GM12878 (cell line): ENCODE data around the gene FGF1. TPM values are rescaled to one million over a fixed set of nuclear protein-coding genes. Genes with fewer than 3 reads are reported as not detected.

Experiments used
- ATAC-seq: fragments of 200-7000 bp; cut with Tn5 transposase; 3 replicates; pipeline ENCODE4 v1.9.1; 2020; ENCODE audit warnings: mild to moderate bottlenecking, moderate library complexity
- BruUV-seq: library from RNA; stranded (reverse); fragments of 400-500 nt; replicated peaks from 2 replicates; lab custom pipeline; 2021; lab: Mats Ljungman, UMichigan
- CTCF ChIA-PET: fragments of 300-600 bp; sonication (Branson Sonifier 250); formaldehyde crosslinking; extraction: SDS; loops from one replicate; lab custom pipeline; 2021; ENCODE audit warnings: inconsistent platforms; lab: Yijun Ruan, JAX
- POLR2A ChIA-PET: fragments of 350-600 bp; formaldehyde crosslinking; extraction: SDS; loops from one replicate; lab custom pipeline; 2021; ENCODE audit warnings: inconsistent platforms; lab: Charles Lee
- RAD21 ChIA-PET: fragments of 300-600 bp; sonication (Branson Sonifier 250); formaldehyde crosslinking; loops from one replicate; lab custom pipeline; 2023; ENCODE audit warnings: antibody characterized with exemption; ENCODE audit not compliant: unreplicated experiment; lab: Charles Lee
- SMC1A ChIA-PET: fragments of 300-600 bp; sonication (Branson Sonifier 250); formaldehyde crosslinking; loops from one replicate; lab custom pipeline; 2023; ENCODE audit not compliant: unreplicated experiment, uncharacterized antibody; lab: Charles Lee
- DNase-seq: peaks from one replicate; pipeline ENCODE4 v3.0.0-alpha.2; 2011; ENCODE audit warnings: low read depth, low spot score
- FAIRE-seq: peaks from 3 replicates; lab custom pipeline; 2011; peaks lifted over from hg19 to GRCh38; lab: Jason Lieb, UNC
- H2AFZ ChIP-seq: 2 replicates; pipeline ENCODE4 v1.6.0; 2011; ENCODE audit warnings: low read depth, low read length, control low read depth; ENCODE audit not compliant: control insufficient read depth
- H3K27ac ChIP-seq: 2 replicates; pipeline ENCODE4 v1.5.1; 2011; ENCODE audit warnings: control low read depth; ENCODE audit not compliant: control insufficient read depth, insufficient read depth
- H3K27me3 ChIP-seq, 2 experiments: replicated peaks in 1 of 2; 2 replicates each; pipeline versions ENCODE4 v1.6.0 to v1.6.1; 2011; ENCODE audit warnings: low read length in 1 of 2; ENCODE audit not compliant: control insufficient read depth in 2 of 2, insufficient read depth in 2 of 2
- H3K36me3 ChIP-seq, 2 experiments: 2 replicates each; pipeline ENCODE4 v1.5.1; 2011; ENCODE audit warnings: low read length in 1 of 2; ENCODE audit not compliant: control insufficient read depth in 2 of 2, insufficient read depth in 2 of 2
- H3K4me1 ChIP-seq: 2 replicates; pipeline ENCODE4 v1.6.1; 2011; ENCODE audit warnings: mild to moderate bottlenecking, low read length, moderate library complexity, mixed read lengths; ENCODE audit not compliant: control insufficient read depth, insufficient read depth
- H3K4me2 ChIP-seq: 2 replicates; pipeline ENCODE4 v1.6.0; 2011; ENCODE audit warnings: control low read depth; ENCODE audit not compliant: control insufficient read depth, insufficient read depth
- H3K4me3 ChIP-seq: fragments of 200-600 bp; sonication (generic); 2 replicates; pipeline ENCODE4 v1.5.1; 2016
- H3K79me2 ChIP-seq: 2 replicates; pipeline ENCODE4 v1.6.0; 2011; ENCODE audit warnings: low read length; ENCODE audit not compliant: control insufficient read depth, insufficient read depth
- H3K9ac ChIP-seq: 2 replicates; pipeline ENCODE4 v1.8.0; 2011; ENCODE audit warnings: low read length, control low read depth, mixed read lengths; ENCODE audit not compliant: control insufficient read depth, insufficient read depth
- H3K9me3 ChIP-seq: replicated peaks from 3 replicates; pipeline ENCODE4 v1.5.1; 2011; ENCODE audit warnings: mild to moderate bottlenecking, low read length; ENCODE audit not compliant: control insufficient read depth, insufficient read depth
- H4K20me1 ChIP-seq: 2 replicates; pipeline ENCODE4 v1.6.0; 2011; ENCODE audit not compliant: control insufficient read depth, insufficient read depth
- ATF3 ChIP-seq: IDR thresholded peaks from 2 replicates; pipeline ENCODE4 v1.6.1; 2011; ENCODE audit warnings: low read depth, mild to moderate bottlenecking, low read length, moderate library complexity, borderline replicate concordance; ENCODE audit errors: extremely low read depth
- CHD1 ChIP-seq: IDR thresholded peaks from 2 replicates; pipeline ENCODE4 v1.6.1; 2012; ENCODE audit warnings: low read depth, low read length, improper control_type of control experiment
- CHD4 ChIP-seq: fragments of 200-600 bp; sonication (generic); IDR thresholded peaks from 2 replicates; pipeline ENCODE4 v1.6.1; 2016; ENCODE audit warnings: mild to moderate bottlenecking
- CREM ChIP-seq: IDR thresholded peaks from 2 replicates; pipeline ENCODE4 v1.6.1; 2014; ENCODE audit warnings: antibody characterized with exemption, low read depth
- CTCF ChIP-seq, 3 experiments: IDR thresholded peaks in 2 of 3; conservative IDR thresholded peaks in 1 of 3; 2 replicates each; pipeline ENCODE4 v1.5.1; 2011; ENCODE audit warnings: low read depth in 3 of 3, low read length in 3 of 3, mild to moderate bottlenecking in 3 of 3, control low read depth in 2 of 3, moderate library complexity in 2 of 3, inconsistent platforms in 1 of 3, mixed read lengths in 1 of 3; ENCODE audit not compliant: control insufficient read depth in 2 of 3, insufficient read depth in 1 of 3; ENCODE audit errors: extremely low read depth in 1 of 3
- CUX1 ChIP-seq: IDR thresholded peaks from 2 replicates; pipeline ENCODE4 v1.6.1; 2012; ENCODE audit warnings: improper control_type of control experiment, low read depth, low read length; ENCODE audit not compliant: insufficient replicate concordance
- EGR1 ChIP-seq, 2 experiments: IDR thresholded peaks; 1 replicate in 1 of 2; 2 replicates in 1 of 2; pipeline ENCODE4 v1.6.1; 2011 to 2012; ENCODE audit warnings: low read depth in 2 of 2, low read length in 2 of 2, borderline replicate concordance in 1 of 2, mild to moderate bottlenecking in 1 of 2, moderate library complexity in 1 of 2
- HDAC2 ChIP-seq: fragments of 200-600 bp; sonication (generic); IDR thresholded peaks from 2 replicates; pipeline ENCODE4 v1.6.1; 2017
- MAX ChIP-seq: IDR thresholded peaks from 2 replicates; pipeline ENCODE4 v1.6.1; 2012; ENCODE audit warnings: low read depth, low read length, improper control_type of control experiment
- NR2C1 ChIP-seq: fragments of 450-650 bp; IDR thresholded peaks from 2 replicates; pipeline ENCODE4 v1.6.1; 2017; ENCODE audit warnings: antibody characterized with exemption, mild to moderate bottlenecking, moderate library complexity
- RAD21 ChIP-seq: IDR thresholded peaks from 2 replicates; pipeline ENCODE4 v1.6.1; 2011; ENCODE audit warnings: mild to moderate bottlenecking, low read depth, low read length, moderate library complexity; ENCODE audit not compliant: insufficient read depth
- RB1 ChIP-seq: fragments of 450-650 bp; formaldehyde crosslinking; IDR thresholded peaks from 2 replicates; pipeline ENCODE4 v1.6.1; 2017; ENCODE audit warnings: mild to moderate bottlenecking, borderline replicate concordance
- TCF7 ChIP-seq: IDR thresholded peaks from 2 replicates; pipeline ENCODE4 v1.6.1; 2014; ENCODE audit warnings: antibody characterized with exemption, borderline replicate concordance
- YY1 ChIP-seq: IDR thresholded peaks from 2 replicates; pipeline ENCODE4 v1.6.1; 2011; ENCODE audit warnings: low read depth, mild to moderate bottlenecking, low read length
- WGBS: methylation state at CpG from one replicate; pipeline ENCODE4 v1.1.6; 2016; ENCODE audit warnings: low lambda C conversion rate; ENCODE audit not compliant: insufficient replicate concordance, insufficient coverage; ENCODE audit errors: missing lambda C conversion rate; 5-methylcytosine and 5-hydroxymethylcytosine counted together
- in situ Hi-C: fragments of 300-500 bp; cut with MboI; formaldehyde crosslinking; loops from 9 replicates; pipeline ENCODE4 v1.14.3; 2018; ENCODE audit warnings: mixed read lengths
- intact Hi-C: fragments of 100-400 bp; cut with micrococcal nuclease; formaldehyde crosslinking; loops from one replicate; pipeline ENCODE4 v1.14.2; 2022; ENCODE audit not compliant: unreplicated experiment
- polyA plus RNA-seq, 11 experiments: library from polyadenylated mRNA; depleted of rRNA in 4 of 11; unstranded in 6 of 11; stranded (reverse) in 5 of 11; fragments of >200 nt; fragmentation: Nextera tagmentation in 4 of 11; fragmentation: Illumina TruSeq in 1 of 11; extraction: Ambion mirVana in 4 of 11; extraction: Trizol in 1 of 11; gene quantifications; 1 replicate in 1 of 11; 2 replicates in 10 of 11; pipeline versions ENCODE4 v1.2.1 to v1.2.3, GENCODE V29; 2011 to 2016; ENCODE audit warnings: inconsistent platforms in 2 of 11, missing spikeins in 2 of 11, low read depth in 1 of 11
- total RNA-seq, 4 experiments: library from RNA; depleted of rRNA in 3 of 4; stranded (reverse); fragments of >200 nt in 3 of 4; fragmentation: Illumina TruSeq in 1 of 4; extraction: Trizol in 1 of 4; gene quantifications; 2 replicates each; pipeline versions ENCODE4 v1.2.1 to v1.2.3, GENCODE V29; 2013 to 2021

FGF1 gene
- total and polyA plus RNA-seq, 10 of the 15 experiments (the other 5 are each of a cell fraction or from before 2014, with no cell fraction given), result not detected

- H3K79me2 ChIP-seq, result no peaks in the 10 kb centered on the region
- intact Hi-C loops (loop anchor here (1.0 to 5.0 kb wide), 3 partner anchors 43 to 233 kb away; no protein-coding TSS in a partner anchor), in situ Hi-C loops (no loop called here)
- H3K27ac ChIP-seq, result no peak overlapping the region
- ChIA-PET RAD21 (interaction anchor here (0.6 to 2.3 kb wide), 7 partner anchors 21 to 777 kb away, joined by 3 to 22 read pairs (median 3); partner anchors contain the start of gene FGF1), SMC1A (interaction anchor here (0.6 to 1.6 kb wide), 19 partner anchors 10 to 504 kb away, joined by 3 to 13 read pairs (median 3); no protein-coding TSS in a partner anchor), CTCF (interaction anchor here (0.7 to 5.2 kb wide), 39 partner anchors 8 to 1677 kb away, joined by 3 to 46 read pairs (median 4); no protein-coding TSS in a partner anchor), POLR2A (no interaction called here)
- BruUV-seq, result no TSS peak
- 3% methylated on average over 13 of the region's 13 CpGs for WGBS
- H3K36me3 ChIP-seq, result no peaks in the 10 kb centered on the region
- FAIRE-seq (peak; percentile 97), ATAC-seq (peak; percentile 98), DNase-seq (no peak)
- H3K27me3 ChIP-seq, result peaks cover 0 to 1% of the 10 kb centered on the region in 2 experiments; a peak in 2 of 4 replicates
- no peak overlapping the region for H3K4me2 ChIP-seq
- no peak overlapping the region for H2AFZ ChIP-seq
- H4K20me1 ChIP-seq, result no peaks in the 10 kb centered on the region
- no peak overlapping the region for H3K4me3 ChIP-seq
- no peaks in the 10 kb centered on the region for H3K9me3 ChIP-seq
- H3K9ac ChIP-seq, result no peak overlapping the region
- no peaks in the 10 kb centered on the region for H3K4me1 ChIP-seq
- TF ChIP-seq CREM (no peak), HDAC2 (no peak), MAX (no peak), CHD4 (no peak), ATF3 (no peak), RB1 (peak; percentile 57; the same call in 1 of the 2 replicates), NR2C1 (no peak), CTCF (IDR thresholded peaks at IDR 0.05 in 2 of 3, conservative IDR thresholded peaks at IDR 0.05 in 1 of 3; ENCODE audit: control insufficient read depth in 2 of 3, extremely low read depth in 1 of 3, insufficient read depth in 1 of 3, low read depth in 3 of 3, low read length in 3 of 3) (peak; percentile 86 to 96 (median 94)), RAD21 (peak; percentile 78), YY1 (peak; percentile 54; the same call in 1 of the 2 replicates), CUX1 (no peak), CHD1 (no peak), EGR1 (IDR thresholded peaks at IDR 0.05; ENCODE audit: borderline replicate concordance in 1 of 2, low read depth in 2 of 2, low read length in 2 of 2) (no peak), TCF7 (no peak)
These were observed 30.3 kb downstream of the FGF1 start for GRCh38 chr5:142655339-142656267.
